H9 (cell line): ENCODE measurements around the gene SNPH. TPM values are rescaled to one million over a fixed set of nuclear protein-coding genes. Genes with fewer than 3 reads are reported as not detected.

Experiments
- DNase-seq: peaks from one replicate; pipeline ENCODE4 v3.0.0-alpha.2; 2017
- H2AFZ ChIP-seq: one replicate; pipeline ENCODE4 v1.6.1; 2013; ENCODE audit warnings: mild to moderate bottlenecking, low read length, control low read depth, moderate library complexity
- H2AK5ac ChIP-seq: 2 replicates; pipeline ENCODE4 v1.6.1; 2013; ENCODE audit warnings: low read length, control low read depth, mixed read lengths; ENCODE audit not compliant: insufficient read length
- H2BK120ac ChIP-seq: one replicate; pipeline ENCODE4 v1.6.1; 2013; ENCODE audit warnings: low read depth, mild to moderate bottlenecking, low read length, control low read depth, inconsistent platforms; ENCODE audit not compliant: poor library complexity, severe bottlenecking
- H2BK12ac ChIP-seq: 2 replicates; pipeline ENCODE4 v1.6.1; 2013; ENCODE audit warnings: low read length, control low read depth, mixed read lengths, low read depth; ENCODE audit not compliant: insufficient read length
- H2BK15ac ChIP-seq: 2 replicates; pipeline ENCODE4 v1.6.1; 2013; ENCODE audit warnings: low read depth, low read length, control low read depth
- H2BK20ac ChIP-seq: one replicate; pipeline ENCODE4 v1.6.1; 2013; ENCODE audit warnings: low read depth, mild to moderate bottlenecking, low read length, control low read depth, inconsistent platforms; ENCODE audit not compliant: poor library complexity, severe bottlenecking
- H2BK5ac ChIP-seq: 2 replicates; pipeline ENCODE4 v1.6.1; 2013; ENCODE audit warnings: low read length, control low read depth, mixed read lengths; ENCODE audit not compliant: insufficient read length
- H3K14ac ChIP-seq: 2 replicates; pipeline ENCODE4 v1.6.1; 2013; ENCODE audit warnings: low read length, control low read depth; ENCODE audit not compliant: insufficient read depth
- H3K18ac ChIP-seq: 2 replicates; pipeline ENCODE4 v1.6.1; 2013; ENCODE audit warnings: low read depth, mild to moderate bottlenecking, mixed read lengths, low read length, control low read depth; ENCODE audit not compliant: insufficient read length
- H3K23ac ChIP-seq: 2 replicates; pipeline ENCODE4 v1.6.1; 2013; ENCODE audit warnings: low read length, control low read depth, mixed read lengths, low read depth; ENCODE audit not compliant: insufficient read length
- H3K23me2 ChIP-seq: 2 replicates; pipeline ENCODE4 v1.6.1; 2013; ENCODE audit warnings: low read depth, mild to moderate bottlenecking, mixed read lengths, low read length, control low read depth; ENCODE audit not compliant: insufficient read length, poor library complexity, severe bottlenecking
- H3K27ac ChIP-seq: 2 replicates; pipeline ENCODE4 v1.5.1; 2013; ENCODE audit warnings: low read length, control low read depth, mixed read lengths, low read depth; ENCODE audit not compliant: insufficient read length
- H3K27me3 ChIP-seq: 2 replicates; pipeline ENCODE4 v1.6.1; 2013; ENCODE audit warnings: low read length, control low read depth, inconsistent platforms; ENCODE audit not compliant: insufficient read depth
- H3K4ac ChIP-seq: 2 replicates; pipeline ENCODE4 v1.6.1; 2013; ENCODE audit warnings: low read depth, mild to moderate bottlenecking, control low read depth, inconsistent platforms, low read length, moderate library complexity
- H3K4me1 ChIP-seq: 2 replicates; pipeline ENCODE4 v1.6.1; 2013; ENCODE audit warnings: low read length, control low read depth, inconsistent platforms; ENCODE audit not compliant: insufficient read depth
- H3K4me2 ChIP-seq: 2 replicates; pipeline ENCODE4 v1.6.1; 2013; ENCODE audit warnings: low read length, control low read depth, mixed read lengths; ENCODE audit not compliant: insufficient read length, insufficient read depth
- H3K56ac ChIP-seq: 2 replicates; pipeline ENCODE4 v1.6.1; 2013; ENCODE audit warnings: low read depth, mild to moderate bottlenecking, mixed read lengths, low read length, control low read depth; ENCODE audit not compliant: insufficient read length
- H3K79me1 ChIP-seq: 2 replicates; pipeline ENCODE4 v1.6.1; 2013; ENCODE audit warnings: low read depth, mild to moderate bottlenecking, moderate library complexity, low read length, control low read depth, inconsistent platforms; ENCODE audit not compliant: insufficient read depth, poor library complexity, severe bottlenecking
- H3K79me2 ChIP-seq: 2 replicates; pipeline ENCODE4 v1.6.1; 2013; ENCODE audit warnings: low read length, control low read depth, inconsistent platforms; ENCODE audit not compliant: insufficient read depth
- H3K9ac ChIP-seq: 2 replicates; pipeline ENCODE4 v1.6.1; 2013; ENCODE audit warnings: low read length, control low read depth, mixed read lengths; ENCODE audit not compliant: insufficient read length; ENCODE audit errors: extremely low read depth
- H3K9me3 ChIP-seq: one replicate; pipeline ENCODE4 v1.6.1; 2013; ENCODE audit warnings: low read depth, low read length, inconsistent platforms; ENCODE audit not compliant: control insufficient read depth
- H3T11ph ChIP-seq: one replicate; pipeline ENCODE4 v1.6.1; 2013; ENCODE audit warnings: mild to moderate bottlenecking, low read length, control low read depth, inconsistent platforms
- H4K20me1 ChIP-seq: one replicate; pipeline ENCODE4 v1.6.1; 2013; ENCODE audit not compliant: control insufficient read depth, insufficient read length, insufficient read depth
- H4K5ac ChIP-seq: 2 replicates; pipeline ENCODE4 v1.6.1; 2013; ENCODE audit warnings: low read depth, mild to moderate bottlenecking, mixed read lengths, low read length, control low read depth; ENCODE audit not compliant: insufficient read length
- H4K8ac ChIP-seq: replicated peaks from 2 replicates; pipeline ENCODE4 v1.6.1; 2013; ENCODE audit warnings: low read length, control low read depth, mixed read lengths, low read depth; ENCODE audit not compliant: insufficient read length
- H4K91ac ChIP-seq: 2 replicates; pipeline ENCODE4 v1.6.1; 2013; ENCODE audit warnings: low read depth, mild to moderate bottlenecking, moderate library complexity, mixed read lengths, low read length, control low read depth; ENCODE audit not compliant: insufficient read length
- H3K27ac Mint-ChIP-seq, 3 experiments: 2 replicates in 2 of 3; 3 replicates in 1 of 3; pipeline ENCODE4 v1.8.0; 2020 to 2021; ENCODE audit warnings: mixed read lengths in 3 of 3, mild to moderate bottlenecking in 1 of 3, moderate library complexity in 1 of 3
- H3K27me3 Mint-ChIP-seq: 2 replicates; pipeline ENCODE4 v1.8.0; 2021; ENCODE audit warnings: low read depth, mild to moderate bottlenecking, moderate library complexity, mixed read lengths
- H3K36me3 Mint-ChIP-seq, 3 experiments: 2 replicates in 2 of 3; 3 replicates in 1 of 3; pipeline ENCODE4 v1.8.0; 2020 to 2021; ENCODE audit warnings: low read depth in 3 of 3, mixed read lengths in 3 of 3; ENCODE audit not compliant: insufficient read depth in 1 of 3
- H3K4me1 Mint-ChIP-seq, 2 experiments: 2 replicates each; pipeline ENCODE4 v1.8.0; 2020; ENCODE audit warnings: mixed read lengths in 2 of 2
- H3K4me3 Mint-ChIP-seq, 2 experiments: 2 replicates in 1 of 2; 3 replicates in 1 of 2; pipeline ENCODE4 v1.8.0; 2020 to 2021; ENCODE audit warnings: mild to moderate bottlenecking in 2 of 2, mixed read lengths in 2 of 2, moderate library complexity in 1 of 2
- H3K9me3 Mint-ChIP-seq, 2 experiments: 2 replicates in 1 of 2; 3 replicates in 1 of 2; pipeline ENCODE4 v1.8.0; 2020; ENCODE audit warnings: mild to moderate bottlenecking in 2 of 2, mixed read lengths in 2 of 2, moderate library complexity in 1 of 2
- CTCF ChIP-seq: fragments of 200-600 bp; sonication (generic); conservative IDR thresholded peaks from 3 replicates; pipeline ENCODE4 v1.8.0; 2021; ENCODE audit warnings: antibody characterized with exemption, mild to moderate bottlenecking
- WGBS: extraction: QIAGEN DNeasy Blood & Tissue Kit; methylation state at CpG from one replicate; pipeline ENCODE4 v1.1.7; 2013; ENCODE audit warnings: missing lambda C conversion rate, low lambda C conversion rate, mixed read lengths; ENCODE audit not compliant: insufficient read length; ENCODE audit errors: extremely low coverage; 5-methylcytosine and 5-hydroxymethylcytosine counted together
- total RNA-seq: library from RNA; stranded (reverse); gene quantifications from 2 replicates; pipeline ENCODE4 v1.2.1, GENCODE V29; 2021

The SNPH gene
- total RNA-seq, 1 experiment from 2014 or later = 1.8 TPM

- H2AFZ ChIP-seq = no peak overlapping the region
- H3K14ac ChIP-seq = no peak overlapping the region
- Mint-ChIP-seq H3K27me3 (peaks cover 1% of the 10 kb centered on the region; the same call in 1 of the 2 replicates), H3K4me3 (no peak overlapping the region), H3K4me1 (peaks cover 2% of the 10 kb centered on the region in 2 experiments), H3K9me3 (peaks cover 0 to 5% of the 10 kb centered on the region in 2 experiments; a peak in 3 of 5 replicates), H3K36me3 (peaks cover 0 to 7% (median 6%) of the 10 kb centered on the region in 3 experiments; a peak in 5 of 7 replicates), H3K27ac (no peak overlapping the region)
- H2BK5ac ChIP-seq = no peak overlapping the region
- H3K79me2 ChIP-seq = no peaks in the 10 kb centered on the region
- H3K4me2 ChIP-seq = no peak overlapping the region
- H3T11ph ChIP-seq = no peak overlapping the region
- H2BK120ac ChIP-seq = no peak overlapping the region
- H3K23ac ChIP-seq = no peak overlapping the region
- H4K91ac ChIP-seq = no peak overlapping the region
- no peak overlapping the region for H3K4ac ChIP-seq
- no peaks in the 10 kb centered on the region for H4K20me1 ChIP-seq
- H3K4me1 ChIP-seq = no peaks in the 10 kb centered on the region
- WGBS = no CpG with 5 or more reads among the region's 5 CpGs
- H3K27ac ChIP-seq = no peak overlapping the region
- no peak overlapping the region for H3K9ac ChIP-seq
- H3K23me2 ChIP-seq = no peaks in the 10 kb centered on the region
- H3K27me3 ChIP-seq = no peaks in the 10 kb centered on the region; the same call in 1 of the 2 replicates
- peak; percentile 12 for DNase-seq
- H3K9me3 ChIP-seq = no peaks in the 10 kb centered on the region
- H3K79me1 ChIP-seq = no peaks in the 10 kb centered on the region
- no peak overlapping the region for H3K18ac ChIP-seq
- no peak overlapping the region for H4K8ac ChIP-seq
- no peak overlapping the region for H2BK20ac ChIP-seq
- H2BK12ac ChIP-seq = no peak overlapping the region
- TF ChIP-seq CTCF = no peak
- H2AK5ac ChIP-seq = no peak overlapping the region
- H2BK15ac ChIP-seq = no peak overlapping the region
- no peak overlapping the region for H3K56ac ChIP-seq
- H4K5ac ChIP-seq = no peak overlapping the region
Observed at GRCh38 chr20:1341561-1342265, 75.6 kb downstream of the SNPH start.
